Mucosa of gallbladder (tissue), 1 donor: Measurements from ENCODE around the gene BIRC6. TPM values are rescaled to one million over a fixed set of nuclear protein-coding genes. Genes with fewer than 3 reads are reported as not detected.

Source experiments
- DNase-seq: peaks from one replicate; pipeline ENCODE4 v3.0.0-alpha.2; 2020; ENCODE audit warnings: low spot score
- total RNA-seq: library from RNA; stranded (reverse); gene quantifications from one replicate; pipeline ENCODE4 v1.2.1, GENCODE V29; 2021
- donor health status: DM: no; HTN: no; CAD: no.

BIRC6 gene
- total RNA-seq, 1 donor from 2014 or later, result 85.8 TPM

GRCh38 chr2:32372519-32373182 is 15.8 kb downstream of the BIRC6 start:
- DNase-seq, result no peak

- DNase-seq, result no peak
These were observed 18.5 kb downstream of the BIRC6 start for GRCh38 chr2:32375228-32375892.

- no peak for DNase-seq
These were observed 19.9 kb downstream of the BIRC6 start for GRCh38 chr2:32376756-32377155.

- DNase-seq, result no peak
These were observed 21.1 kb downstream of the BIRC6 start for GRCh38 chr2:32377928-32378327.

- no peak for DNase-seq
These were observed 22.5 kb downstream of the BIRC6 start for GRCh38 chr2:32379352-32379751.

GRCh38 chr2:32383858-32384257 is 27.0 kb downstream of the BIRC6 start:
- no peak for DNase-seq

- no peak for DNase-seq
These were observed 27.7 kb downstream of the BIRC6 start for GRCh38 chr2:32384529-32384928.

- no peak for DNase-seq
These were observed 29.9 kb downstream of the BIRC6 start for GRCh38 chr2:32386739-32387138.

- DNase-seq, result no peak
These were observed 42.4 kb downstream of the BIRC6 start for GRCh38 chr2:32399221-32399620.

GRCh38 chr2:32402091-32402490 is 45.3 kb downstream of the BIRC6 start:
- no peak for DNase-seq

GRCh38 chr2:32403782-32404181 is 47.0 kb downstream of the BIRC6 start:
- DNase-seq, result no peak

GRCh38 chr2:32404691-32405090 is 47.9 kb downstream of the BIRC6 start:
- DNase-seq, result no peak

GRCh38 chr2:32416519-32416918 is 59.7 kb downstream of the BIRC6 start:
- DNase-seq, result no peak

GRCh38 chr2:32417659-32418058 is 60.8 kb downstream of the BIRC6 start:
- no peak for DNase-seq

GRCh38 chr2:32418778-32419177 is 62.0 kb downstream of the BIRC6 start:
- no peak for DNase-seq

GRCh38 chr2:32422133-32422532 is 65.3 kb downstream of the BIRC6 start:
- DNase-seq, result no peak

GRCh38 chr2:32423536-32423935 is 66.7 kb downstream of the BIRC6 start:
- no peak for DNase-seq

- DNase-seq, result no peak
These were observed 67.9 kb downstream of the BIRC6 start for GRCh38 chr2:32424739-32425138.

GRCh38 chr2:32425719-32426141 is 68.9 kb downstream of the BIRC6 start:
- DNase-seq, result no peak

- no peak for DNase-seq
These were observed 71.1 kb downstream of the BIRC6 start for GRCh38 chr2:32427672-32428610.

- no peak for DNase-seq
These were observed 74.0 kb downstream of the BIRC6 start for GRCh38 chr2:32430804-32431203.

- no peak for DNase-seq
These were observed 79.3 kb downstream of the BIRC6 start for GRCh38 chr2:32436150-32436549.
